Measurements from ENCODE around the gene KLF13. TPM values are rescaled to one million over a fixed set of nuclear protein-coding genes. Genes with fewer than 3 reads are reported as not detected.
A peak's percentile ranks its signal among the peaks of the same experiment; 100 is the strongest.

KLF13 gene
- total RNA-seq, 3 donors from 2014 or later, result 26.3 to 52.2 (median 28.2) TPM

- no peak overlapping the region for H3K27ac ChIP-seq
- H3K36me3 ChIP-seq, result no peaks in the 10 kb centered on the region
- H3K4me3 ChIP-seq, result no peak overlapping the region
- no peaks in the 10 kb centered on the region for H3K27me3 ChIP-seq
- TF ChIP-seq POLR2AphosphoS5 (IDR thresholded peaks at IDR 0.05), result no peak
- TF ChIP-seq, protein P1, sequence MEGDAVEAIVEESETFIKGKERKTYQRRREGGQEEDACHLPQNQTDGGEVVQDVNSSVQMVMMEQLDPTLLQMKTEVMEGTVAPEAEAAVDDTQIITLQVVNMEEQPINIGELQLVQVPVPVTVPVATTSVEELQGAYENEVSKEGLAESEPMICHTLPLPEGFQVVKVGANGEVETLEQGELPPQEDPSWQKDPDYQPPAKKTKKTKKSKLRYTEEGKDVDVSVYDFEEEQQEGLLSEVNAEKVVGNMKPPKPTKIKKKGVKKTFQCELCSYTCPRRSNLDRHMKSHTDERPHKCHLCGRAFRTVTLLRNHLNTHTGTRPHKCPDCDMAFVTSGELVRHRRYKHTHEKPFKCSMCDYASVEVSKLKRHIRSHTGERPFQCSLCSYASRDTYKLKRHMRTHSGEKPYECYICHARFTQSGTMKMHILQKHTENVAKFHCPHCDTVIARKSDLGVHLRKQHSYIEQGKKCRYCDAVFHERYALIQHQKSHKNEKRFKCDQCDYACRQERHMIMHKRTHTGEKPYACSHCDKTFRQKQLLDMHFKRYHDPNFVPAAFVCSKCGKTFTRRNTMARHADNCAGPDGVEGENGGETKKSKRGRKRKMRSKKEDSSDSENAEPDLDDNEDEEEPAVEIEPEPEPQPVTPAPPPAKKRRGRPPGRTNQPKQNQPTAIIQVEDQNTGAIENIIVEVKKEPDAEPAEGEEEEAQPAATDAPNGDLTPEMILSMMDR (IDR thresholded peaks at IDR 0.05), result no peak
- no peak for TF ChIP-seq POLR2A (IDR thresholded peaks at IDR 0.05)
- no peaks in the 10 kb centered on the region for H3K9me3 ChIP-seq
- intact Hi-C loops (cut with DNase I; ENCODE audit: low total_unique reads), result loop anchor here (5.0 to 10.0 kb wide), 2 partner anchors 73 to 656 kb away; no protein-coding TSS in a partner anchor
- no peak for DNase-seq (ENCODE audit: low spot score in 2 of 2)
- no peaks in the 10 kb centered on the region for H3K4me1 ChIP-seq
Measured at GRCh38 chr15:31321418-31321817, 5.2 kb upstream of the KLF13 start.

- no peak for DNase-seq (ENCODE audit: low spot score in 2 of 2)
- H3K9me3 ChIP-seq, result no peaks in the 10 kb centered on the region
- no peaks in the 10 kb centered on the region for H3K27me3 ChIP-seq
- no peaks in the 10 kb centered on the region for H3K36me3 ChIP-seq
- no peaks in the 10 kb centered on the region for H3K4me1 ChIP-seq
- intact Hi-C loops (cut with DNase I; ENCODE audit: low total_unique reads), result loop anchor here (5.0 to 10.0 kb wide), 2 partner anchors 72 to 655 kb away; no protein-coding TSS in a partner anchor
- no peak for TF ChIP-seq POLR2A (IDR thresholded peaks at IDR 0.05)
- TF ChIP-seq, protein P1 (IDR thresholded peaks at IDR 0.05), result no peak
- no peak for TF ChIP-seq POLR2AphosphoS5 (IDR thresholded peaks at IDR 0.05)
- no peak overlapping the region for H3K4me3 ChIP-seq
- H3K27ac ChIP-seq, result no peak overlapping the region
Measured at GRCh38 chr15:31322504-31322903, 4.1 kb upstream of the KLF13 start.

- H3K27me3 ChIP-seq, result no peaks in the 10 kb centered on the region
- DNase-seq (ENCODE audit: low spot score in 2 of 2), result no peak
- no peak overlapping the region for H3K4me3 ChIP-seq
- H3K36me3 ChIP-seq, result no peaks in the 10 kb centered on the region
- intact Hi-C loops (cut with DNase I; ENCODE audit: low total_unique reads), result loop anchor here (5.0 to 10.0 kb wide), 2 partner anchors 71 to 654 kb away; no protein-coding TSS in a partner anchor
- TF ChIP-seq, protein P1 (IDR thresholded peaks at IDR 0.05), result no peak
- no peak for TF ChIP-seq POLR2A (IDR thresholded peaks at IDR 0.05)
- no peak for TF ChIP-seq POLR2AphosphoS5 (IDR thresholded peaks at IDR 0.05)
- no peaks in the 10 kb centered on the region for H3K9me3 ChIP-seq
- H3K27ac ChIP-seq, result no peak overlapping the region
- H3K4me1 ChIP-seq, result no peaks in the 10 kb centered on the region
Measured at GRCh38 chr15:31323627-31324026, 3.0 kb upstream of the KLF13 start.

DNA sequence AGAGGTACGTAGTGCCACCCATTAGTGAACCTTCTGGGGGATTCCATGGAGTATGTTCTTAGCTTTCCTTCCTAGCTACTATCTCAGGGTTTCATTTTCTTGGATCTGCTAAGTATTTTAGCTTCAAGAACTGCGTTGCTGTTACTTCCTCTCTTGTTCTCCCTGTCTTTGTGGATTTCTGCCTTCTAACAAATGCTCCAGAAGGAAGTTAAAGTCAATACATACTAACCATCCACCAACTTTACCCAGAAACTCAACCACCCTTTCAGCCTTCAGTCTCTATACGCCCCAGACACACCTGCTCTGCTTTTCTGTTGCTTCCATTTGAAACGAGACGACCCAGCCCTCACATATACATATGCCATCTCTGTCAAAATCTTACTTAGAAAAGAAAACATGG lies 2.4 kb upstream of the KLF13 start:
- Histone ChIP-seq H3K27ac (no peak overlapping the region), H3K4me1 (no peaks in the 10 kb centered on the region), H3K4me3 (no peak overlapping the region), H3K36me3 (no peaks in the 10 kb centered on the region), H3K9me3 (no peaks in the 10 kb centered on the region), H3K27me3 (no peaks in the 10 kb centered on the region)
- DNase-seq (ENCODE audit: low spot score in 2 of 2), result no peak
- intact Hi-C loops (cut with DNase I; ENCODE audit: low total_unique reads), result loop anchor here (5.0 to 10.0 kb wide), 2 partner anchors 71 to 653 kb away; no protein-coding TSS in a partner anchor
- TF ChIP-seq POLR2AphosphoS5 (IDR thresholded peaks at IDR 0.05), result no peak
- TF ChIP-seq POLR2A (IDR thresholded peaks at IDR 0.05), result no peak
- TF ChIP-seq, protein P1 (IDR thresholded peaks at IDR 0.05), result no peak

GRCh38 chr15:31324806-31325594 lies 1.6 kb upstream of the KLF13 start:
- TF ChIP-seq, protein P1 (IDR thresholded peaks at IDR 0.05), result no peak
- no peak for TF ChIP-seq POLR2AphosphoS5 (IDR thresholded peaks at IDR 0.05)
- TF ChIP-seq POLR2A (IDR thresholded peaks at IDR 0.05), result no peak
- Histone ChIP-seq H3K4me1 (no peaks in the 10 kb centered on the region), H3K27me3 (no peaks in the 10 kb centered on the region), H3K27ac (peak overlapping the region; percentile 98), H3K9me3 (no peaks in the 10 kb centered on the region), H3K36me3 (no peaks in the 10 kb centered on the region), H3K4me3 (peak overlapping the region; percentile 70 to 87 (median 85))
- DNase-seq (ENCODE audit: low spot score in 2 of 2), result no peak
- intact Hi-C loops (cut with DNase I; ENCODE audit: low total_unique reads), result loop anchor here (5.0 to 10.0 kb wide), 2 partner anchors 70 to 652 kb away; no protein-coding TSS in a partner anchor

All from breast epithelium (tissue), 4 donors.